ENCODE results near the gene VEGFD. TPM values are rescaled to one million over a fixed set of nuclear protein-coding genes. Genes with fewer than 3 reads are reported as not detected.
A peak's percentile ranks its signal among the peaks of the same experiment; 100 is the strongest.
"Not testable (repeated sequence)": the region's sequence is repeated elsewhere in the genome, so short reads cannot be mapped to it uniquely, and the experiment has no call there.

The VEGFD gene
- total RNA-seq, 1 donor from 2014 or later = not detected

- Mint-ChIP-seq H3K27ac (no peak overlapping the region), H3K4me1 (no peaks in the 10 kb centered on the region), H3K4me3 (no peak overlapping the region), H3K9me3 (no peaks in the 10 kb centered on the region), H3K36me3 (ENCODE audit: low read depth) (peaks cover 2% of the 10 kb centered on the region), H3K27me3 (no peaks in the 10 kb centered on the region)
- no peak for DNase-seq
- intact Hi-C loops (cut with micrococcal nuclease) = no loop called here
Observed at GRCh38 chrX:15314472-15314871, 69.7 kb downstream of the VEGFD start.

GRCh38 chrX:15311119-15311518 is 73.1 kb downstream of the VEGFD start:
- H3K4me3 Mint-ChIP-seq = no peak overlapping the region
- no peak for DNase-seq
- intact Hi-C loops (cut with micrococcal nuclease) = no loop called here
- no peaks in the 10 kb centered on the region for H3K27me3 Mint-ChIP-seq
- no peak overlapping the region for H3K27ac Mint-ChIP-seq
- H3K36me3 Mint-ChIP-seq (ENCODE audit: low read depth) = no peaks in the 10 kb centered on the region
- H3K4me1 Mint-ChIP-seq = no peaks in the 10 kb centered on the region
- no peaks in the 10 kb centered on the region for H3K9me3 Mint-ChIP-seq

DNA sequence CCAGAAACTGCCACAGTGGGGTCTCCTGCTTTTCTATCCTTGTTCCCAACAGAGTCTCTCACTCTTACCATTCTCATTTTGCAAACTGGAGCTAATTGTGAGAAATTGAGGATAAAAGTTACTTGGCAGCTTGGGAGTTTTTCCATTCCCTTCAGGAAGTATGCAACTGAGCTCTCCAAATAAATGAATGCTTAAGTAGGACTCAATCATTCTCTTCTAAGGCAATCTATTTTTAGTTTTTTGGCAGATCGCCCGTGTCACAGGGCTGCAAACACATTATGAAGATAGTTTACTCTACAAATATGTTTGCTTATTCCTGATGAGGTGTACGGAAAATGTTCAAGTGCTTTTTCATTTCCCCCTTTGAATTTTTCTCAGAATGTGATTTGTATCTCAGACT is 74.1 kb downstream of the VEGFD start:
- Mint-ChIP-seq H3K27ac (no peak overlapping the region), H3K9me3 (no peaks in the 10 kb centered on the region), H3K27me3 (no peaks in the 10 kb centered on the region), H3K36me3 (ENCODE audit: low read depth) (no peaks in the 10 kb centered on the region), H3K4me3 (no peak overlapping the region), H3K4me1 (no peaks in the 10 kb centered on the region)
- intact Hi-C loops (cut with micrococcal nuclease) = no loop called here
- DNase-seq = no peak

GRCh38 chrX:15305899-15306298 is 78.3 kb downstream of the VEGFD start:
- H3K36me3 Mint-ChIP-seq (ENCODE audit: low read depth); H3K4me1 Mint-ChIP-seq; H3K4me3 Mint-ChIP-seq; H3K27me3 Mint-ChIP-seq; H3K9me3 Mint-ChIP-seq; DNase-seq; intact Hi-C loops (cut with micrococcal nuclease); H3K27ac Mint-ChIP-seq: not testable (repeated sequence)

GRCh38 chrX:15301924-15302323 is 82.3 kb downstream of the VEGFD start:
- Mint-ChIP-seq H3K27me3 (no peaks in the 10 kb centered on the region), H3K27ac (no peak overlapping the region), H3K4me1 (no peaks in the 10 kb centered on the region), H3K4me3 (no peak overlapping the region), H3K36me3 (ENCODE audit: low read depth) (no peaks in the 10 kb centered on the region), H3K9me3 (no peaks in the 10 kb centered on the region)
- peak; percentile 60 for DNase-seq
- intact Hi-C loops (cut with micrococcal nuclease) = no loop called here

- Mint-ChIP-seq H3K27me3 (no peaks in the 10 kb centered on the region), H3K27ac (no peak overlapping the region), H3K36me3 (ENCODE audit: low read depth) (no peaks in the 10 kb centered on the region), H3K9me3 (no peaks in the 10 kb centered on the region), H3K4me3 (no peak overlapping the region), H3K4me1 (no peaks in the 10 kb centered on the region)
- DNase-seq = no peak
- intact Hi-C loops (cut with micrococcal nuclease) = no loop called here
Observed at GRCh38 chrX:15299941-15300851, 84.0 kb downstream of the VEGFD start.

GRCh38 chrX:15298780-15299179 is 85.4 kb downstream of the VEGFD start:
- H3K27ac Mint-ChIP-seq = no peak overlapping the region
- no peaks in the 10 kb centered on the region for H3K9me3 Mint-ChIP-seq
- DNase-seq = no peak
- no peak overlapping the region for H3K4me3 Mint-ChIP-seq
- H3K4me1 Mint-ChIP-seq = no peaks in the 10 kb centered on the region
- no peaks in the 10 kb centered on the region for H3K36me3 Mint-ChIP-seq (ENCODE audit: low read depth)
- H3K27me3 Mint-ChIP-seq = no peaks in the 10 kb centered on the region
- intact Hi-C loops (cut with micrococcal nuclease) = no loop called here

GRCh38 chrX:15298201-15298600 is 86.0 kb downstream of the VEGFD start:
- intact Hi-C loops (cut with micrococcal nuclease) = no loop called here
- no peak overlapping the region for H3K27ac Mint-ChIP-seq
- no peak for DNase-seq

More at GRCh38 chrX:15298201-15298600, 86.0 kb downstream of the VEGFD start:
- no peaks in the 10 kb centered on the region for H3K9me3 Mint-ChIP-seq
- no peaks in the 10 kb centered on the region for H3K4me1 Mint-ChIP-seq
- H3K4me3 Mint-ChIP-seq = no peak overlapping the region
- no peaks in the 10 kb centered on the region for H3K27me3 Mint-ChIP-seq
- H3K36me3 Mint-ChIP-seq (ENCODE audit: low read depth) = no peaks in the 10 kb centered on the region

Other genes with a start within 250 kb of the VEGFD start
- 0.24 and 0.33 TPM in 2 replicates for gene ASB9, start 114.3 kb downstream of the VEGFD start, total RNA-seq
- gene ASB11, start 68.8 kb downstream of the VEGFD start, total RNA-seq = not detected in 2 replicates
- gene PIGA, start 48.9 kb downstream of the VEGFD start, total RNA-seq = 29.4 and 33.9 TPM in 2 replicates
- 3.1 and 4.2 TPM in 2 replicates for gene PIR, start 108.9 kb upstream of the VEGFD start, total RNA-seq
- gene BMX, start 116.4 kb upstream of the VEGFD start, total RNA-seq = not detected in 2 replicates
- not detected in 2 replicates for gene ACE2, start 216.5 kb upstream of the VEGFD start, total RNA-seq

Data from activated CD4-positive, alpha-beta T cell treated with anti-CD3 and anti-CD28 coated beads, Interleukin-2, amount 10 ng/mL, durations not matched to agents 24 days and 14 days (primary cell).